Sigmoid colon (tissue), 4 donors: Measurements from ENCODE around the gene PLD2.

Experiments used
- CTCF ChIP-seq, 4 experiments: fragments of 450-650 bp in 3 of 4; fragments of 200-600 bp in 1 of 4; IDR thresholded peaks; one replicate each; pipeline ENCODE4 v1.5.1; 2016 to 2019; ENCODE audit warnings: antibody characterized with exemption in 4 of 4, mild to moderate bottlenecking in 3 of 4, moderate library complexity in 2 of 4
- POLR2A ChIP-seq, 2 donors: fragments of 450-650 bp; IDR thresholded peaks; one replicate each; pipeline ENCODE4 v1.6.1; 2016; ENCODE audit warnings: antibody characterized with exemption in 2 of 2, mild to moderate bottlenecking in 2 of 2, moderate library complexity in 2 of 2
- POLR2AphosphoS5 ChIP-seq, 4 donors: sonication (generic); formaldehyde crosslinking; IDR thresholded peaks; one replicate each; pipeline ENCODE4 v1.6.1; 2017; ENCODE audit warnings: antibody characterized with exemption in 4 of 4

GRCh38 chr17:4839221-4839620, 32.3 kb downstream of the PLD2 start:
- TF ChIP-seq CTCF (IDR thresholded peaks at IDR 0.05) (no peak), POLR2A (IDR thresholded peaks at IDR 0.05) (no peak), POLR2AphosphoS5 (IDR thresholded peaks at IDR 0.05) (no peak)
